HG02571 (cell line): ENCODE data around the gene TBC1D22B.
"Not testable (repeated sequence)": the region's sequence is repeated elsewhere in the genome, so short reads cannot be mapped to it uniquely, and the experiment has no call there.

Experiments used
- ATAC-seq: cut with Tn5 transposase; IDR thresholded peaks from one replicate; pipeline ENCODE4 v1.9.1; 2021; ENCODE audit warnings: mild to moderate bottlenecking, moderate library complexity; ENCODE audit not compliant: unreplicated experiment

Gene TBC1D22B

GRCh38 chr6:37319856-37320480 lies 62.4 kb downstream of the TBC1D22B start:
- ATAC-seq: no peak

- ATAC-seq: no peak
These were observed 63.1 kb downstream of the TBC1D22B start for GRCh38 chr6:37320646-37321045.

GRCh38 chr6:37321101-37321500 lies 63.5 kb downstream of the TBC1D22B start:
- ATAC-seq: no peak

- no peak for ATAC-seq
These were observed 64.2 kb downstream of the TBC1D22B start for GRCh38 chr6:37321516-37322415.

- ATAC-seq: no peak
These were observed 66.0 kb downstream of the TBC1D22B start for GRCh38 chr6:37323580-37323979.

- ATAC-seq: no peak
These were observed 66.8 kb downstream of the TBC1D22B start for GRCh38 chr6:37324131-37325033.

- not testable (repeated sequence) for ATAC-seq
These were observed 72.8 kb downstream of the TBC1D22B start for GRCh38 chr6:37330345-37330744.

GRCh38 chr6:37331047-37331446 lies 73.5 kb downstream of the TBC1D22B start:
- no peak for ATAC-seq

GRCh38 chr6:37332894-37333293 lies 75.3 kb downstream of the TBC1D22B start:
- ATAC-seq: no peak

- ATAC-seq: no peak
These were observed 76.5 kb downstream of the TBC1D22B start for GRCh38 chr6:37334047-37334446.

- not testable (repeated sequence) for ATAC-seq
These were observed 80.7 kb downstream of the TBC1D22B start for GRCh38 chr6:37338317-37338716.

- ATAC-seq: no peak
These were observed 81.2 kb downstream of the TBC1D22B start for GRCh38 chr6:37338745-37339255.

GRCh38 chr6:37339741-37340638 lies 82.4 kb downstream of the TBC1D22B start:
- ATAC-seq: no peak

GRCh38 chr6:37340639-37340943 lies 83.0 kb downstream of the TBC1D22B start:
- no peak for ATAC-seq

GRCh38 chr6:37343248-37343647 lies 85.7 kb downstream of the TBC1D22B start:
- ATAC-seq: no peak

- no peak for ATAC-seq
These were observed 86.7 kb downstream of the TBC1D22B start for GRCh38 chr6:37344308-37344707.

- ATAC-seq: not testable (repeated sequence)
These were observed 88.2 kb downstream of the TBC1D22B start for GRCh38 chr6:37345804-37346203.

GRCh38 chr6:37347177-37347576 lies 89.6 kb downstream of the TBC1D22B start:
- no peak for ATAC-seq

- no peak for ATAC-seq
These were observed 90.1 kb downstream of the TBC1D22B start for GRCh38 chr6:37347670-37348111.

- ATAC-seq: no peak
These were observed 93.5 kb downstream of the TBC1D22B start for GRCh38 chr6:37351027-37351426.
